ENCODE measurements around the gene PRTN3.
"Not testable (repeated sequence)": the region's sequence is repeated elsewhere in the genome, so short reads cannot be mapped to it uniquely, and the experiment has no call there.

The PRTN3 gene

GRCh38 chr19:881385-882071, 40.7 kb downstream of the PRTN3 start:
- DNase-seq (ENCODE audit: low read depth), result no peak

GRCh38 chr19:882871-883497, 42.2 kb downstream of the PRTN3 start:
- DNase-seq (ENCODE audit: low read depth), result no peak

GRCh38 chr19:883661-884211, 42.9 kb downstream of the PRTN3 start:
- peak; percentile 25 for DNase-seq (ENCODE audit: low read depth)

- DNase-seq (ENCODE audit: low read depth), result no peak
Measured at GRCh38 chr19:884420-885211, 43.8 kb downstream of the PRTN3 start.

- DNase-seq (ENCODE audit: low read depth), result no peak
Measured at GRCh38 chr19:885536-886224, 44.9 kb downstream of the PRTN3 start.

GRCh38 chr19:887072-887471, 46.3 kb downstream of the PRTN3 start:
- DNase-seq (ENCODE audit: low read depth), result peak; percentile 70

GRCh38 chr19:887599-887998, 46.8 kb downstream of the PRTN3 start:
- no peak for DNase-seq (ENCODE audit: low read depth)

- DNase-seq (ENCODE audit: low read depth), result no peak
Measured at GRCh38 chr19:888581-889385, 48.0 kb downstream of the PRTN3 start.

GRCh38 chr19:889662-890295, 49.0 kb downstream of the PRTN3 start:
- no peak for DNase-seq (ENCODE audit: low read depth)

GRCh38 chr19:890831-891230, 50.0 kb downstream of the PRTN3 start:
- DNase-seq (ENCODE audit: low read depth), result no peak

- DNase-seq (ENCODE audit: low read depth), result not testable (repeated sequence)
Measured at GRCh38 chr19:891421-892200, 50.8 kb downstream of the PRTN3 start.

GRCh38 chr19:892243-892893, 51.6 kb downstream of the PRTN3 start:
- peak; percentile 38 for DNase-seq (ENCODE audit: low read depth)

- peak; percentile 96 for DNase-seq (ENCODE audit: low read depth)
Measured at GRCh38 chr19:892894-893689, 52.3 kb downstream of the PRTN3 start, which contains the start of the genes MED16 and RNU6-9. Gene MED16 (minus strand): TSS chr19:893187. CDS start chr19:891131, 2,056 bp downstream. Gene RNU6-9 (plus strand): TSS chr19:893484.

GRCh38 chr19:896434-896833, 55.6 kb downstream of the PRTN3 start:
- DNase-seq (ENCODE audit: low read depth), result no peak

GRCh38 chr19:896999-897398, 56.2 kb downstream of the PRTN3 start:
- DNase-seq (ENCODE audit: low read depth), result no peak

- peak; percentile 37 for DNase-seq (ENCODE audit: low read depth)
Measured at GRCh38 chr19:897442-898039, 56.7 kb downstream of the PRTN3 start.
